ENCODE measurements around the gene CCNI2.

Gene CCNI2

DNA sequence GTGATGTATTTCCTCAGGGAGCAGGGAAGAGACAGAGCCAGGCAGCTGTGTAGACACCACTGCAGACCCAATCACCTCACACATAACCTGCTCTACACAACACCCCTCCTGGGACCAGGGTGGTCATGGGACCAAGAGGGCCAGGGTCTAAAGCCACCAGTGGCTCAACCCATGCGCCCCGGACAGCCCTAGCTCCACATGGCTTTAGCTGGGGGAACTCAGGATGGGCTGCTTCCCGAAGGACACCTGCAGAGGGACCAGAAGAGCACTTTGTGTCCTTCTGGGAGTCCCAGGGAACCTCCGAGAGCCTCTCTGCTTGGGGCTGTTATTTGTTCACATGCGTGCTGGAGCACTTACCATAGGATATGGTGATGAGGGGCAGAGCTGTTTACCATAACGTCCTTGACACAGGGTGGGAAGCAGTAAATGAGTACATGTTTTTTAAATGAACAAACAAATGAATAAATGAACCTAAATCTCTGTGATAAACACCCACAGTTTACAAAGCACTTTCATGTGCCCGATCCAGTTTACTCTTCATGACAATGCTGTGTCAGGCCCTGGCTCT is 17.5 kb downstream of the CCNI2 start:
- DNase-seq: no peak
- Histone ChIP-seq H3K27ac (ENCODE audit: insufficient read depth, low read length, poor library complexity, severe bottlenecking) (no peak overlapping the region), H3K4me3 (ENCODE audit: insufficient read depth, low read depth, low read length, poor library complexity, severe bottlenecking) (no peak overlapping the region), H3K4me1 (ENCODE audit: control insufficient read depth, insufficient read depth, low read length, poor library complexity, severe bottlenecking) (no peaks in the 10 kb centered on the region), H3K36me3 (ENCODE audit: control insufficient read depth, insufficient read depth, low read length) (no peaks in the 10 kb centered on the region), H3K9me3 (ENCODE audit: control insufficient read depth, low read length) (no peaks in the 10 kb centered on the region), H3K27me3 (replicated peaks; ENCODE audit: control insufficient read depth, insufficient read depth, low read length, poor library complexity, severe bottlenecking) (no peaks in the 10 kb centered on the region)

DNA sequence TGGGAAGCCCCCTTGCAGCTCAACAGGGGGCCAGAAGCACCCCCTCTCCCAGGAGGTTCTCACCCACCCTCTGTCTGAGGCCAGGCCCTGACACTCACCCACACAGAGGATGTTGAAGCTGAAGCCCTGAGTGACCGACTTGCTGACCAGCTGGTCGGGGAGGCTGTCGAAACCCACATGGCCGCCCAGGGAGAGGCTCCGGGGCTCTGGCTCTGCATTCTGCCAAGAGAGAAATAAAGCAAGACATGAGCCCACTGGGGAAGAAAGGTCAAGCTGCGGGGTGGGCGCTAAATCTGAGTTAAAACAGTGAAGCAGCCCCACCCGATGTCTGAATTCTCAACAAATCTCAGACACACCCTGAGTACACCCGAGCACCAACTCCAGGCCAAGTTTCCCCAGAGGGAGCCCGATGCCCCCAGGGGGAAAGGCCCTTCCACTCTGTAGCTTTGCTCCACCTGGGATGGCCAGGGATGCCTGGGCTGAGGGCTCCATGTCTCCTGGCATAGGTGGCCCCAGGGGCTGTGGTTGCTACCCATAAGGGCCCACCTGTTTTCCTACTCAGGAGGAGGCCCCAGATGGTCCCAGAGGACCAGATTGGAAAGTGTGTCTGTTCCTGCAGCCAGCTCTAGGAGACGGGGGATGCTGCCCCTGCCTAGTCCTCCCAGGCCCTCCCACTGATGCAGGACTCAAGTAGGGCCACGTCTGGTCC is 18.2 kb downstream of the CCNI2 start:
- Histone ChIP-seq H3K9me3 (ENCODE audit: control insufficient read depth, low read length) (no peaks in the 10 kb centered on the region), H3K27ac (ENCODE audit: insufficient read depth, low read length, poor library complexity, severe bottlenecking) (no peak overlapping the region), H3K36me3 (ENCODE audit: control insufficient read depth, insufficient read depth, low read length) (no peaks in the 10 kb centered on the region), H3K27me3 (replicated peaks; ENCODE audit: control insufficient read depth, insufficient read depth, low read length, poor library complexity, severe bottlenecking) (no peaks in the 10 kb centered on the region), H3K4me3 (ENCODE audit: insufficient read depth, low read depth, low read length, poor library complexity, severe bottlenecking) (no peak overlapping the region), H3K4me1 (ENCODE audit: control insufficient read depth, insufficient read depth, low read length, poor library complexity, severe bottlenecking) (no peaks in the 10 kb centered on the region)
- DNase-seq: no peak

DNA sequence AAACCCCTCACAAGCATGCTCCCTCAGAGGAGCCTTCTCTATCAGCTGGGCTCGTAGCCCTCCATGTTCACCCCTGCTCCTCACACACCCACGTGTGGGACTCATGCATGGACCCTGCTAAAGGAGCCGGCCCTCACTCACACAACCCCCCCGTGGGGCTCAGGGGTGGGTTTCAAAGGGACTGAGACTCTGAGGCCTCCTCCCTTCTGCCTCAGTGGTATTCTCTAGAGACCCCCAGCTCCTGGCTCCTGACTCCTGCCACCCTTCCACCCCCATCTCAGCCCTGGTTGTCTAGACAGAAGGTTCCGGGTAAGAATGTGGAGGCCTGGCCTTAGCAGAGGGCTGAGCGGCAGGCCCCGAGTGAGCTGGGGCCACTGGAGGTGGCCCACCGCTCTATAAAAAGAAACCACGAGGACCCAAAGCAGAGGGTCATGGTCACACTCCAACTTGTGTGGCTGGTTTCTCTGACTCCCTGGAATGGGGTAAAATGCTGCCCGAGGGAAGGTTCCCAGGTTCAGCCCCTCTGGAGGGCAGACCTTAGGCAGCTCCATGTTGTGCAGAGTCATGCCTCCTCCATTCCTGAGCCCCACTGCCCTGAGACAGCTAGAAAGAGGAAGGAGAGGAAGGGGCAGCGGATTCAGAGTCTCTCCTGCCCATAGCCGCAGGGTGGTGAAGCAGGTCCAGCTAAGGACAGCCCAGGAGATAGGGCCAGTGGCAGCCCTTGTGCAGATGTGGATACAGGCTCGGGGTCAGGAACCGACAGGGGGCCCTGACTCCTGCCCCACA is 19.0 kb downstream of the CCNI2 start:
- Histone ChIP-seq H3K36me3 (ENCODE audit: control insufficient read depth, insufficient read depth, low read length) (no peaks in the 10 kb centered on the region), H3K4me1 (ENCODE audit: control insufficient read depth, insufficient read depth, low read length, poor library complexity, severe bottlenecking) (no peaks in the 10 kb centered on the region), H3K4me3 (ENCODE audit: insufficient read depth, low read depth, low read length, poor library complexity, severe bottlenecking) (no peak overlapping the region), H3K27ac (ENCODE audit: insufficient read depth, low read length, poor library complexity, severe bottlenecking) (no peak overlapping the region), H3K9me3 (ENCODE audit: control insufficient read depth, low read length) (no peaks in the 10 kb centered on the region), H3K27me3 (replicated peaks; ENCODE audit: control insufficient read depth, insufficient read depth, low read length, poor library complexity, severe bottlenecking) (no peaks in the 10 kb centered on the region)
- DNase-seq: no peak

- Histone ChIP-seq H3K4me3 (ENCODE audit: insufficient read depth, low read depth, low read length, poor library complexity, severe bottlenecking) (no peak overlapping the region), H3K4me1 (ENCODE audit: control insufficient read depth, insufficient read depth, low read length, poor library complexity, severe bottlenecking) (no peaks in the 10 kb centered on the region), H3K27ac (ENCODE audit: insufficient read depth, low read length, poor library complexity, severe bottlenecking) (no peak overlapping the region), H3K36me3 (ENCODE audit: control insufficient read depth, insufficient read depth, low read length) (no peaks in the 10 kb centered on the region), H3K27me3 (replicated peaks; ENCODE audit: control insufficient read depth, insufficient read depth, low read length, poor library complexity, severe bottlenecking) (no peaks in the 10 kb centered on the region), H3K9me3 (ENCODE audit: control insufficient read depth, low read length) (no peaks in the 10 kb centered on the region)
- no peak for DNase-seq
Measured at GRCh38 chr5:132766806-132767055, 19.5 kb downstream of the CCNI2 start.

- Histone ChIP-seq H3K36me3 (ENCODE audit: control insufficient read depth, insufficient read depth, low read length) (no peaks in the 10 kb centered on the region), H3K27me3 (replicated peaks; ENCODE audit: control insufficient read depth, insufficient read depth, low read length, poor library complexity, severe bottlenecking) (no peaks in the 10 kb centered on the region), H3K4me1 (ENCODE audit: control insufficient read depth, insufficient read depth, low read length, poor library complexity, severe bottlenecking) (no peaks in the 10 kb centered on the region), H3K4me3 (ENCODE audit: insufficient read depth, low read depth, low read length, poor library complexity, severe bottlenecking) (no peak overlapping the region), H3K27ac (ENCODE audit: insufficient read depth, low read length, poor library complexity, severe bottlenecking) (no peak overlapping the region), H3K9me3 (ENCODE audit: control insufficient read depth, low read length) (no peaks in the 10 kb centered on the region)
- DNase-seq: no peak
Measured at GRCh38 chr5:132767150-132767549, 19.9 kb downstream of the CCNI2 start.

DNA sequence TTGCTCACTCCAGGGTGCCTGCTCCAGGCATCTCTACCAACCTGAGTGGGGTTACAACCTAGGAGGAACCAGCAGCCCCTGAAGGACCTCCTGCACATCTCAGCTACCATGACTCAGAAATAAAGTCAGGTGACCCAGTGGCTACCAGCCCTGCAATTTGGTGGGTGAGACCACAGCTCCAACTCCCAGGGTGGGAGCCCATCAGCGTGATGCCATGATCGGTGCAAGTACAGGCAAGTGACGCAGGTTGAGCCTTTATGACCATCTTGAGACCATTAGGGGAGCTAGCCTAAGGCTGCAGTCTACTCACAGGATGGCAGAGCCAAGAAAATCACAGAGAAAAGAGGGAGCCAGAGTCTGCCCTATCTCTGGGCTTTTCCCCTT is 21.3 kb downstream of the CCNI2 start:
- no peaks in the 10 kb centered on the region for H3K4me1 ChIP-seq (ENCODE audit: control insufficient read depth, insufficient read depth, low read length, poor library complexity, severe bottlenecking)
- H3K27ac ChIP-seq (ENCODE audit: insufficient read depth, low read length, poor library complexity, severe bottlenecking): no peak overlapping the region
- no peak overlapping the region for H3K4me3 ChIP-seq (ENCODE audit: insufficient read depth, low read depth, low read length, poor library complexity, severe bottlenecking)
- no peaks in the 10 kb centered on the region for H3K36me3 ChIP-seq (ENCODE audit: control insufficient read depth, insufficient read depth, low read length)
- H3K27me3 ChIP-seq (replicated peaks; ENCODE audit: control insufficient read depth, insufficient read depth, low read length, poor library complexity, severe bottlenecking): no peaks in the 10 kb centered on the region
- H3K9me3 ChIP-seq (ENCODE audit: control insufficient read depth, low read length): no peaks in the 10 kb centered on the region
- no peak for DNase-seq

GRCh38 chr5:132770476-132771159 is 23.4 kb downstream of the CCNI2 start:
- H3K9me3 ChIP-seq (ENCODE audit: control insufficient read depth, low read length): no peaks in the 10 kb centered on the region
- H3K27ac ChIP-seq (ENCODE audit: insufficient read depth, low read length, poor library complexity, severe bottlenecking): no peak overlapping the region
- no peak for DNase-seq
- H3K36me3 ChIP-seq (ENCODE audit: control insufficient read depth, insufficient read depth, low read length): no peaks in the 10 kb centered on the region
- H3K4me3 ChIP-seq (ENCODE audit: insufficient read depth, low read depth, low read length, poor library complexity, severe bottlenecking): no peak overlapping the region
- H3K27me3 ChIP-seq (replicated peaks; ENCODE audit: control insufficient read depth, insufficient read depth, low read length, poor library complexity, severe bottlenecking): no peaks in the 10 kb centered on the region
- H3K4me1 ChIP-seq (ENCODE audit: control insufficient read depth, insufficient read depth, low read length, poor library complexity, severe bottlenecking): peaks cover 1% of the 10 kb centered on the region

- Histone ChIP-seq H3K9me3 (ENCODE audit: control insufficient read depth, low read length) (no peaks in the 10 kb centered on the region), H3K27ac (ENCODE audit: insufficient read depth, low read length, poor library complexity, severe bottlenecking) (no peak overlapping the region), H3K4me1 (ENCODE audit: control insufficient read depth, insufficient read depth, low read length, poor library complexity, severe bottlenecking) (peaks cover 11% of the 10 kb centered on the region), H3K36me3 (ENCODE audit: control insufficient read depth, insufficient read depth, low read length) (no peaks in the 10 kb centered on the region), H3K4me3 (ENCODE audit: insufficient read depth, low read depth, low read length, poor library complexity, severe bottlenecking) (no peak overlapping the region), H3K27me3 (replicated peaks; ENCODE audit: control insufficient read depth, insufficient read depth, low read length, poor library complexity, severe bottlenecking) (no peaks in the 10 kb centered on the region)
- DNase-seq: no peak
Measured at GRCh38 chr5:132771503-132771998, 24.3 kb downstream of the CCNI2 start.

DNA sequence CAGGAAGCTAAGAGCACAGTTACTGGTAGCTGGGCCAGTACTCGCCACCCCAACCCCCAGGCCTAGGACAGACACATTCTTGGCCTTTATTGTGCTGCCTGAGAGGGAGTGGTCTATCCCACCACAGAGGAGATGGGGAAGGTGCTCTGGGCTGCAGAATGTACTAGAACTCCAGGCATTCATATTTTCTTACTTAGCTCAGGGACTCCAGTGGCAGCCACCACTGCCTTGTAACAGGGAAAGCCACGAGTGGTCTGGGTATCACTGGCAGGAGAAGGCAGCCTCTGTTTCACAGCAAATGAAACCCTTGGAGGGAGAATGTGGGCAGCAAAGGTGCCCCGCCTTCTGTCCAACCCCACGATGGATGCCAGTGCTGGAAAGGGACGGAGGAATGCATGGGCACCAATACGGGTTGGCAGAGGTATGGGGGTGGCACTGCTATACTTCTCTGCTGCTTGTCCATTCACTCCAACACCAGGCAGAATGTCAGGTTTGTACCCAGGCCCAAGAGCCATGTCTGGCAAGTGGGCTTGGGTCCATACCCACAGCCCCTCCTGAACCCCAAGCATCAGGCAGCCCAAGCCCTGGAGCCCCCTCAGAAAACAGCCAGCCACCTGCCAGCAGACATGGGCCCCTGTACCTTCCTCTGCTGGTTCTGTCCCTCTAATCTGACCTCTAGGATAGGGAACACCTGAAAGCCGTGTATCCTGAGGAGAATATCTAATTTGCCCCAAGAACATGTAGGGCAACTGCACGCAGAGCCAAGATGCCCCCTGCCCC is 25.3 kb downstream of the CCNI2 start:
- no peak for DNase-seq
- H3K9me3 ChIP-seq (ENCODE audit: control insufficient read depth, low read length): no peaks in the 10 kb centered on the region
- H3K4me3 ChIP-seq (ENCODE audit: insufficient read depth, low read depth, low read length, poor library complexity, severe bottlenecking): no peak overlapping the region
- no peaks in the 10 kb centered on the region for H3K27me3 ChIP-seq (replicated peaks; ENCODE audit: control insufficient read depth, insufficient read depth, low read length, poor library complexity, severe bottlenecking)
- peaks cover 11% of the 10 kb centered on the region for H3K4me1 ChIP-seq (ENCODE audit: control insufficient read depth, insufficient read depth, low read length, poor library complexity, severe bottlenecking)
- no peaks in the 10 kb centered on the region for H3K36me3 ChIP-seq (ENCODE audit: control insufficient read depth, insufficient read depth, low read length)
- H3K27ac ChIP-seq (ENCODE audit: insufficient read depth, low read length, poor library complexity, severe bottlenecking): no peak overlapping the region
